ENCODE data around the gene LSM12.

- TF ChIP-seq, protein P1, sequence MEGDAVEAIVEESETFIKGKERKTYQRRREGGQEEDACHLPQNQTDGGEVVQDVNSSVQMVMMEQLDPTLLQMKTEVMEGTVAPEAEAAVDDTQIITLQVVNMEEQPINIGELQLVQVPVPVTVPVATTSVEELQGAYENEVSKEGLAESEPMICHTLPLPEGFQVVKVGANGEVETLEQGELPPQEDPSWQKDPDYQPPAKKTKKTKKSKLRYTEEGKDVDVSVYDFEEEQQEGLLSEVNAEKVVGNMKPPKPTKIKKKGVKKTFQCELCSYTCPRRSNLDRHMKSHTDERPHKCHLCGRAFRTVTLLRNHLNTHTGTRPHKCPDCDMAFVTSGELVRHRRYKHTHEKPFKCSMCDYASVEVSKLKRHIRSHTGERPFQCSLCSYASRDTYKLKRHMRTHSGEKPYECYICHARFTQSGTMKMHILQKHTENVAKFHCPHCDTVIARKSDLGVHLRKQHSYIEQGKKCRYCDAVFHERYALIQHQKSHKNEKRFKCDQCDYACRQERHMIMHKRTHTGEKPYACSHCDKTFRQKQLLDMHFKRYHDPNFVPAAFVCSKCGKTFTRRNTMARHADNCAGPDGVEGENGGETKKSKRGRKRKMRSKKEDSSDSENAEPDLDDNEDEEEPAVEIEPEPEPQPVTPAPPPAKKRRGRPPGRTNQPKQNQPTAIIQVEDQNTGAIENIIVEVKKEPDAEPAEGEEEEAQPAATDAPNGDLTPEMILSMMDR (IDR thresholded peaks at IDR 0.05), result no peak
- no peak for TF ChIP-seq POLR2A (IDR thresholded peaks at IDR 0.05)
Measured at GRCh38 chr17:44061446-44061845, 5.0 kb downstream of the LSM12 start.

All from lower leg skin (tissue), 3 donors.